Progenitor cell of endocrine pancreas (in vitro differentiated cells): ENCODE results near the gene RAD51C. TPM values are rescaled to one million over a fixed set of nuclear protein-coding genes. Genes with fewer than 3 reads are reported as not detected.

ENCODE experiments used
- DNase-seq: peaks from one replicate; pipeline ENCODE4 v3.0.0; 2021; ENCODE audit warnings: low spot score; ENCODE audit not compliant: unreplicated experiment
- H3K27ac Mint-ChIP-seq: 2 replicates; pipeline ENCODE4 v1.8.0; 2021; ENCODE audit warnings: mild to moderate bottlenecking, moderate library complexity, mixed read lengths
- H3K27me3 Mint-ChIP-seq: 2 replicates; pipeline ENCODE4 v1.8.0; 2021; ENCODE audit warnings: mixed read lengths
- H3K36me3 Mint-ChIP-seq: 2 replicates; pipeline ENCODE4 v1.8.0; 2022; ENCODE audit warnings: mixed read lengths; ENCODE audit not compliant: insufficient read depth
- H3K4me1 Mint-ChIP-seq: 2 replicates; pipeline ENCODE4 v1.8.0; 2021; ENCODE audit warnings: low read depth, mixed read lengths
- H3K4me3 Mint-ChIP-seq: 2 replicates; pipeline ENCODE4 v1.8.0; 2021; ENCODE audit warnings: low read depth, mild to moderate bottlenecking, moderate library complexity, mixed read lengths
- H3K9me3 Mint-ChIP-seq: 2 replicates; pipeline ENCODE4 v1.8.0; 2021; ENCODE audit warnings: low read depth, mixed read lengths
- CTCF ChIP-seq: fragments of 200-600 bp; sonication (generic); IDR thresholded peaks from one replicate; pipeline ENCODE4 v1.5.0; 2021; ENCODE audit warnings: antibody characterized with exemption, mild to moderate bottlenecking; ENCODE audit not compliant: unreplicated experiment
- total RNA-seq: library from RNA; stranded (reverse); gene quantifications from 2 replicates; pipeline ENCODE4 v1.2.1, GENCODE V29; 2021

RAD51C gene
- total RNA-seq, 1 donor from 2014 or later, result 32.7 TPM

DNA sequence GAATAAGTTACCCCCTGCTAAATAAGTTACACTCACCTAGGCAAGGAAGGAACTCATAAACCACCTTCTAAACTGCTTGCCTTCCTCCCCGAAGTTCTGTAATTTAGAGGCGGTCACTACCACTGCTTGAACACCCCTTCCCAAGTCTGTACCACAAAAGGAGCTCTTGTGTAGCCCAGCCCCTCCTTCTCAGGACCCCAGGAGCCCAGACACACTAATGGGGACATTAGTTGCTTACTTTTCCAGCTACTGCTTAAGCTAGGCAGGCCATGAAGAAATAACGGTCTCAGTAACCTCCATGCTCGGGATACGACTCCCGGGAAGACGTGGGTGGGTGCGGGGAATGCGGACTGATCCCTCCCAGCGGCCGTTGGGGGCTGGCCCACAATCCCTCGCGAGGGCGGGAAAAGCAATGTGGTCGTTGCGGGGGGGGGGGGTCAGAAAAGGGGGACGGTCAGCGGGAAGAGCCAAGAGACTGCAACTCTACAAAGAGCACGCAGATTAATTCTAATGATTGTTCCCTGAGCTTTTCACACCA lies 632 bp upstream of the RAD51C start, which contains the start of gene TEX14:
TSS of gene TEX14 (minus strand) at position 345 of the 538 bp plus-strand sequence. CDS start 40,044 bp downstream, outside the sequence.
- no peak for DNase-seq
- H3K4me3 Mint-ChIP-seq, result peak within 1 kb of the TSS; percentile 80
- peaks cover 15% of the 10 kb centered on the region for H3K4me1 Mint-ChIP-seq
- no peak for TF ChIP-seq CTCF
- H3K36me3 Mint-ChIP-seq, result peaks cover 4% of the 10 kb centered on the region
- H3K27me3 Mint-ChIP-seq, result no peaks in the 10 kb centered on the region
- no peaks in the 10 kb centered on the region for H3K9me3 Mint-ChIP-seq
- H3K27ac Mint-ChIP-seq, result peak within 1 kb of the TSS; percentile 88

GRCh38 chr17:58693208-58693607 lies 806 bp downstream of the RAD51C start:
- peak overlapping the region; percentile 88 for H3K27ac Mint-ChIP-seq
- no peaks in the 10 kb centered on the region for H3K27me3 Mint-ChIP-seq
- H3K4me1 Mint-ChIP-seq, result peaks cover 14% of the 10 kb centered on the region
- TF ChIP-seq CTCF, result no peak
- no peaks in the 10 kb centered on the region for H3K9me3 Mint-ChIP-seq
- peaks cover 4% of the 10 kb centered on the region for H3K36me3 Mint-ChIP-seq
- DNase-seq, result no peak
- peak overlapping the region; percentile 80 for H3K4me3 Mint-ChIP-seq

- H3K27me3 Mint-ChIP-seq, result no peaks in the 10 kb centered on the region
- peak overlapping the region; percentile 80 for H3K4me3 Mint-ChIP-seq
- H3K9me3 Mint-ChIP-seq, result no peaks in the 10 kb centered on the region
- TF ChIP-seq CTCF, result no peak
- H3K27ac Mint-ChIP-seq, result no peak overlapping the region
- H3K36me3 Mint-ChIP-seq, result peaks cover 4% of the 10 kb centered on the region
- no peak for DNase-seq
- peaks cover 14% of the 10 kb centered on the region for H3K4me1 Mint-ChIP-seq
Measured at GRCh38 chr17:58693751-58694150, 1.3 kb downstream of the RAD51C start.

DNA sequence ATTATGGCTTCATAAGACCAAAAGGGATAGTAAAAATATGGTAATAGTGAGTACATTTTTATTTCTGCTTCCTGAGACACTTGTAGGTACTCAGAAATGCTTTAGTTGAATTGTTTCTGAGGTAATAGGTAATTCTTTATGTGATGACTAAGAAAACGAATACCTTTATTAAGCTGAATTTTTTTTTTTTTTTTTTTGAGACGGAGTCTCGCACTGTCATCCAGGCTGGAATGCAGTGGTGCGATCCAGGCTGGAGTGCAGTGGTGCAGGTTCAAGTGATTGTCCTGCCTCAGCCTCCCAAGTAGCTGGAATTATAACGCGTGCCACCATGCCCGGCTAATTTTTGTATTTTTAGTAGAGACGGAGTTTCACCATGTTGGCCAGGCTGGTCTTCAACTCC lies 1.9 kb downstream of the RAD51C start:
- H3K4me1 Mint-ChIP-seq, result peaks cover 14% of the 10 kb centered on the region
- H3K4me3 Mint-ChIP-seq, result no peak overlapping the region
- H3K27me3 Mint-ChIP-seq, result no peaks in the 10 kb centered on the region
- DNase-seq, result no peak
- TF ChIP-seq CTCF, result no peak
- no peak overlapping the region for H3K27ac Mint-ChIP-seq
- no peaks in the 10 kb centered on the region for H3K9me3 Mint-ChIP-seq
- peaks cover 6% of the 10 kb centered on the region for H3K36me3 Mint-ChIP-seq

- no peak overlapping the region for H3K4me3 Mint-ChIP-seq
- no peaks in the 10 kb centered on the region for H3K27me3 Mint-ChIP-seq
Measured at GRCh38 chr17:58694826-58695225, 2.4 kb downstream of the RAD51C start.

More at GRCh38 chr17:58694826-58695225, 2.4 kb downstream of the RAD51C start:
- no peak for DNase-seq
- Mint-ChIP-seq H3K27ac (no peak overlapping the region), H3K9me3 (no peaks in the 10 kb centered on the region), H3K36me3 (peaks cover 10% of the 10 kb centered on the region), H3K4me1 (peaks cover 14% of the 10 kb centered on the region)
- no peak for TF ChIP-seq CTCF
